Transverse colon (tissue), 4 donors: ENCODE data around the gene DAP3. TPM values are rescaled to one million over a fixed set of nuclear protein-coding genes. Genes with fewer than 3 reads are reported as not detected.
"Not testable (repeated sequence)": the region's sequence is repeated elsewhere in the genome, so short reads cannot be mapped to it uniquely, and the experiment has no call there.

ENCODE experiments used
- DNase-seq: peaks from one replicate; pipeline ENCODE4 v3.0.0-alpha.2; 2019
- H3K27ac ChIP-seq, 4 donors: fragments of 200-600 bp; sonication (generic); 2 replicates each; pipeline ENCODE4 v1.5.1; 2016 to 2018; ENCODE audit warnings: inconsistent platforms in 4 of 4
- H3K27me3 ChIP-seq: fragments of 200-600 bp; sonication (generic); 2 replicates; pipeline ENCODE4 v1.5.1; 2017; ENCODE audit warnings: inconsistent platforms
- H3K36me3 ChIP-seq, 4 donors: fragments of 200-600 bp; sonication (generic); 2 replicates each; pipeline ENCODE4 v1.5.1; 2017 to 2019; ENCODE audit warnings: inconsistent platforms in 4 of 4
- H3K4me1 ChIP-seq, 4 donors: fragments of 200-600 bp; sonication (generic); 2 replicates each; pipeline ENCODE4 v1.5.1; 2017 to 2020; ENCODE audit warnings: inconsistent platforms in 4 of 4
- H3K4me3 ChIP-seq, 4 donors: fragments of 200-600 bp; sonication (generic); 1 replicate in 1 of 4; 2 replicates in 3 of 4; pipeline versions ENCODE4 v1.5.1 to v1.6.1; 2017 to 2019; ENCODE audit warnings: inconsistent platforms in 4 of 4
- H3K9me3 ChIP-seq, 2 donors: fragments of 200-600 bp; sonication (generic); 2 replicates each; pipeline ENCODE4 v1.5.1; 2017 to 2019; ENCODE audit warnings: inconsistent platforms in 2 of 2
- CTCF ChIP-seq, 5 experiments: fragments of 200-600 bp in 3 of 5; fragments of 450-650 bp in 2 of 5; sonication (generic) in 3 of 5; IDR thresholded peaks; 1 replicate in 2 of 5; 2 replicates in 3 of 5; pipeline ENCODE4 v1.5.1; 2016 to 2017; ENCODE audit warnings: antibody characterized with exemption in 5 of 5, inconsistent platforms in 3 of 5, mild to moderate bottlenecking in 2 of 5, moderate library complexity in 1 of 5
- EP300 ChIP-seq: sonication (generic); formaldehyde crosslinking; IDR thresholded peaks from one replicate; pipeline ENCODE4 v1.6.1; 2017; ENCODE audit warnings: antibody characterized with exemption, low read depth
- POLR2A ChIP-seq: fragments of 450-650 bp; IDR thresholded peaks from one replicate; pipeline ENCODE4 v1.6.1; 2016; ENCODE audit warnings: antibody characterized with exemption, mild to moderate bottlenecking, moderate library complexity
- POLR2AphosphoS5 ChIP-seq, 3 donors: sonication (generic); formaldehyde crosslinking; IDR thresholded peaks; one replicate each; pipeline ENCODE4 v1.6.1; 2016; ENCODE audit warnings: antibody characterized with exemption in 3 of 3
- WGBS, 2 donors: methylation state at CpG; one replicate each; pipeline ENCODE4 v1.1.5; 2018; ENCODE audit warnings: low coverage in 1 of 2; 5-methylcytosine and 5-hydroxymethylcytosine counted together
- in situ Hi-C, 4 donors: fragments of 200-750 bp; cut with MboI; loops; one replicate each; pipeline versions ENCODE4 v1.15.0 to v1.15.1; 2017; ENCODE audit warnings: low sequenced_read_pairs in 3 of 4, low pct_ligation_motif_present in 1 of 4, low pct_unique_long_range_greater_than_20kb in 1 of 4
- intact Hi-C: fragments of 100-400 bp; cut with DNase I; formaldehyde crosslinking; loops from one replicate; pipeline ENCODE4 v1.15.1; 2023; ENCODE audit warnings: low total_unique reads
- total RNA-seq, 4 donors: library from RNA; depleted of rRNA; stranded (reverse); fragments of >200 nt; gene quantifications; one replicate each; pipeline ENCODE4 v1.1.0, GENCODE V29; 2016

Gene DAP3
- 100 to 1,000 TPM in 2 of 4 donors, 10 to 100 TPM in 2; 81.9 to 134 (median 106) TPM for total RNA-seq

GRCh38 chr1:155689081-155689607, at the start of gene DAP3:
Gene DAP3 (plus strand): TSS chr1:155689091. CDS start chr1:155709780, 20,689 bp downstream.
- peak in 1 of 3 donors; percentile 55 for TF ChIP-seq POLR2AphosphoS5 (IDR thresholded peaks at IDR 0.05)
- DNase-seq, H3K27me3 ChIP-seq, in situ Hi-C loops, H3K9me3 ChIP-seq, H3K36me3 ChIP-seq, intact Hi-C loops: not testable (repeated sequence)
- peaks cover 16 to 38% (median 27%) of the 10 kb centered on the region in 4 donors for H3K4me1 ChIP-seq
- 0 to 1% methylated on average over 2 to 12 of the region's 28 CpGs for WGBS, 2 donors
- H3K27ac ChIP-seq: peak within 1 kb of the TSS; percentile 94 to 98 (median 97)
- peak within 1 kb of the TSS; percentile 79 to 91 (median 86) for H3K4me3 ChIP-seq

- intact Hi-C loops (no loop called here), in situ Hi-C loops (no loop called here)
- no peak for DNase-seq
- Histone ChIP-seq H3K36me3 (no peaks in the 10 kb centered on the region), H3K27ac (no peak overlapping the region), H3K9me3 (peaks cover 6 to 10% of the 10 kb centered on the region in 2 donors), H3K4me3 (no peak overlapping the region), H3K4me1 (peaks cover 0 to 12% (median 0%) of the 10 kb centered on the region in 4 donors), H3K27me3 (no peaks in the 10 kb centered on the region)
- TF ChIP-seq EP300 (no peak), POLR2A (no peak), CTCF (IDR thresholded peaks at IDR 0.05) (no peak), POLR2AphosphoS5 (IDR thresholded peaks at IDR 0.05) (no peak)
Observed at GRCh38 chr1:155640367-155640766, 48.5 kb upstream of the DAP3 start.

- H3K27me3 ChIP-seq, H3K4me1 ChIP-seq, H3K36me3 ChIP-seq, DNase-seq, in situ Hi-C loops, H3K4me3 ChIP-seq, H3K27ac ChIP-seq, intact Hi-C loops: not testable (repeated sequence)
- H3K9me3 ChIP-seq: peaks cover 6 to 10% of the 10 kb centered on the region in 2 donors
- 76 to 83% methylated on average over 11 of the region's 11 CpGs for WGBS, 2 donors
Observed at GRCh38 chr1:155642559-155643180, 46.2 kb upstream of the DAP3 start.

- H3K36me3 ChIP-seq: no peaks in the 10 kb centered on the region
- no peak for DNase-seq
- H3K4me1 ChIP-seq: peaks cover 0 to 8% (median 2%) of the 10 kb centered on the region in 4 donors
- TF ChIP-seq POLR2A: no peak
- H3K27me3 ChIP-seq: no peaks in the 10 kb centered on the region
- in situ Hi-C loops (no loop called here), intact Hi-C loops (no loop called here)
- H3K27ac ChIP-seq: no peak overlapping the region
- WGBS, 2 donors: 80 to 89% methylated on average over 2 to 3 of the region's 3 CpGs
- peaks cover 6 to 10% of the 10 kb centered on the region in 2 donors for H3K9me3 ChIP-seq
- no peak overlapping the region for H3K4me3 ChIP-seq
Observed at GRCh38 chr1:155643230-155643629, 45.7 kb upstream of the DAP3 start.

GRCh38 chr1:155645034-155645598, 43.8 kb upstream of the DAP3 start:
- Histone ChIP-seq H3K27ac (peak overlapping the region in 2 of 4 donors; percentile 8 to 22), H3K36me3 (no peaks in the 10 kb centered on the region), H3K9me3 (peaks cover 6 to 10% of the 10 kb centered on the region in 2 donors), H3K4me3 (no peak overlapping the region), H3K27me3 (no peaks in the 10 kb centered on the region), H3K4me1 (peaks cover 0 to 8% (median 2%) of the 10 kb centered on the region in 4 donors)
- no peak for TF ChIP-seq POLR2A
- no peak for TF ChIP-seq EP300
- TF ChIP-seq POLR2AphosphoS5 (IDR thresholded peaks at IDR 0.05): no peak
- TF ChIP-seq CTCF (IDR thresholded peaks at IDR 0.05): no peak
- no peak for DNase-seq
- in situ Hi-C loops (no loop called here), intact Hi-C loops (no loop called here)
- 67 to 79% methylated on average over 3 to 4 of the region's 4 CpGs for WGBS, 2 donors
